ENCODE data around the gene KRT20. TPM values are rescaled to one million over a fixed set of nuclear protein-coding genes. Genes with fewer than 3 reads are reported as not detected.

KRT20 gene
- total and polyA plus RNA-seq, 2 of the 13 experiments (the other 11 are each of a cell fraction or from before 2014, with no cell fraction given) = 0.13 to 0.20 TPM

GRCh38 chr17:40922239-40922638, 37.2 kb upstream of the KRT20 start:
- Histone ChIP-seq H3K9ac (ENCODE audit: insufficient read depth, low read depth, low read length) (no peak overlapping the region), H3K9me3 (ENCODE audit: low read length) (no peaks in the 10 kb centered on the region), H3K4me2 (ENCODE audit: low read depth, low read length) (no peak overlapping the region), H3K79me2 (ENCODE audit: insufficient read depth, low read length) (no peaks in the 10 kb centered on the region), H3K27ac (ENCODE audit: extremely low read length, insufficient read depth, low read length) (no peak overlapping the region), H4K20me1 (ENCODE audit: insufficient read depth, low read length) (no peaks in the 10 kb centered on the region), H3K4me3 (replicated peaks in 1 of 3; ENCODE audit: insufficient read depth in 1 of 3, low read depth in 2 of 3, low read length in 3 of 3) (no peak overlapping the region), H2AFZ (ENCODE audit: low read length) (no peak overlapping the region), H3K36me3 (replicated peaks in 1 of 2; ENCODE audit: control insufficient read depth in 1 of 2, insufficient read depth in 2 of 2, low read length in 2 of 2) (0 out of 5 replicates have a peak, but pooled peaks cover 1 to 3% of the 10 kb centered on the region in 2 experiments), H3K4me1 (ENCODE audit: insufficient read depth, low read length) (peaks cover 15% of the 10 kb centered on the region), H3K27me3 (ENCODE audit: control insufficient read depth in 1 of 2, insufficient read depth in 2 of 2, low read length in 2 of 2) (no peaks in the 10 kb centered on the region)
- DNase-seq (ENCODE audit: low spot score) (peak; percentile 68), ATAC-seq (peak; percentile 75), FAIRE-seq (no peak)
- in situ Hi-C loops (cut with HindIII; ENCODE audit: extremely low pct_ligation_motif_present, low pct_unique_long_range_greater_than_20kb) = no loop called here
- POLR2A ChIA-PET = no interaction called here
- WGBS (ENCODE audit: low lambda C conversion rate) = 63% methylated on average over 2 of the region's 2 CpGs
- no TSS peak for BruUV-seq (replicated peaks)
- intact Hi-C loops (cut with micrococcal nuclease; ENCODE audit: unreplicated experiment) = no loop called here
- CTCF ChIA-PET (ENCODE audit: low intra/inter-chr PET ratio, low total read pairs) = no interaction called here
- TF ChIP-seq ZNF788 (CRISPR knock-in tag; IDR thresholded peaks at IDR 0.05; ENCODE audit: borderline replicate concordance) (no peak), ZNF652 (CRISPR knock-in tag; IDR thresholded peaks at IDR 0.05; ENCODE audit: borderline replicate concordance, low read depth) (no peak), ELK4 (CRISPR knock-in tag; IDR thresholded peaks at IDR 0.05; ENCODE audit: borderline replicate concordance) (no peak), SRSF4 (IDR thresholded peaks at IDR 0.05; ENCODE audit: low read depth, low read length, poor library complexity, severe bottlenecking) (no peak), ZNF44 (CRISPR knock-in tag; IDR thresholded peaks at IDR 0.05) (no peak), RNF219 (CRISPR knock-in tag; IDR thresholded peaks at IDR 0.05) (no peak), HOXA3 (CRISPR knock-in tag; IDR thresholded peaks at IDR 0.05) (no peak), REPIN1 (CRISPR knock-in tag; IDR thresholded peaks at IDR 0.05; ENCODE audit: borderline replicate concordance, low read depth) (no peak), KIAA2018 (CRISPR knock-in tag; IDR thresholded peaks at IDR 0.05; ENCODE audit: borderline replicate concordance) (no peak), GMEB1 (CRISPR knock-in tag; IDR thresholded peaks at IDR 0.05; ENCODE audit: borderline replicate concordance) (no peak)

All from HepG2 (cell line).